HCT116 (cell line): ENCODE results near the gene C1QTNF12. TPM values are rescaled to one million over a fixed set of nuclear protein-coding genes. Genes with fewer than 3 reads are reported as not detected.

Experiments used
- ATAC-seq: fragments of 200-7000 bp; cut with Tn5 transposase; 2 replicates; pipeline ENCODE4 v1.9.1; 2020; ENCODE audit warnings: mild to moderate bottlenecking, moderate library complexity
- BruUV-seq: library from RNA; stranded (reverse); fragments of 400-500 nt; replicated peaks from 2 replicates; lab custom pipeline; 2021; lab: Mats Ljungman, UMichigan
- CTCF ChIA-PET: fragments of 300-600 bp; sonication (Branson Sonifier 250); formaldehyde crosslinking; loops from one replicate; lab custom pipeline; 2021; ENCODE audit warnings: antibody characterized with exemption; lab: Charles Lee
- POLR2A ChIA-PET: fragments of 300-600, 350-600 bp; sonication (Branson Sonifier 250); formaldehyde crosslinking; loops from one replicate; lab custom pipeline; 2021; ENCODE audit warnings: antibody characterized with exemption; lab: Charles Lee
- RAD21 ChIA-PET, 2 experiments: fragments of 300-600 bp; sonication (Branson Sonifier 250); formaldehyde crosslinking; loops; one replicate each; lab custom pipeline; 2023; ENCODE audit warnings: low total read pairs in 2 of 2; ENCODE audit not compliant: uncharacterized antibody in 2 of 2, unreplicated experiment in 2 of 2, low non-redundant PET in 1 of 2; lab: Charles Lee
- DNase-seq: peaks from one replicate; pipeline ENCODE4 v3.0.0-alpha.2; 2010; ENCODE audit warnings: low read depth, low spot score
- H2AFZ ChIP-seq: fragments of 200-600 bp; shearing (Covaris generic), sonication (generic); 2 replicates; pipeline ENCODE4 v1.6.1; 2017; ENCODE audit warnings: low read depth, mixed run types, mixed read lengths, antibody characterized with exemption, low read length; ENCODE audit not compliant: poor library complexity, severe bottlenecking
- H3K27ac ChIP-seq: 2 replicates; pipeline ENCODE4 v1.5.1; 2012; ENCODE audit warnings: low read depth, low read length
- H3K27me3 ChIP-seq: fragments of 200-600 bp; sonication (generic); 2 replicates; pipeline ENCODE4 v1.6.1; 2016; ENCODE audit warnings: mixed run types, low read length, mixed read lengths; ENCODE audit not compliant: insufficient read depth
- H3K36me3 ChIP-seq, 2 experiments: fragments of 200-500 bp in 1 of 2; fragments of 200-600 bp in 1 of 2; sonication (Bioruptor generic) in 1 of 2; sonication (generic) in 1 of 2; 2 replicates each; pipeline versions ENCODE4 v1.5.1 to v1.6.1; 2014 to 2016; ENCODE audit warnings: low read length in 2 of 2, inconsistent platforms in 1 of 2, mixed read lengths in 1 of 2, mixed run types in 1 of 2; ENCODE audit not compliant: insufficient read depth in 2 of 2, control insufficient read depth in 1 of 2
- H3K4me1 ChIP-seq, 2 experiments: fragments of 200-600 bp in 1 of 2; sonication (generic) in 1 of 2; 2 replicates each; pipeline versions ENCODE4 v1.5.1 to v1.6.1; 2012 to 2017; ENCODE audit warnings: low read length in 2 of 2, inconsistent platforms in 1 of 2, mild to moderate bottlenecking in 1 of 2, mixed read lengths in 1 of 2, mixed run types in 1 of 2, moderate library complexity in 1 of 2; ENCODE audit not compliant: insufficient read depth in 2 of 2, control insufficient read depth in 1 of 2
- H3K4me2 ChIP-seq: fragments of 200-600 bp; sonication (generic); 2 replicates; pipeline ENCODE4 v1.6.1; 2017; ENCODE audit warnings: mixed run types, low read length, mixed read lengths
- H3K4me3 ChIP-seq, 2 experiments: fragments of 200-600 bp in 1 of 2; sonication (generic) in 1 of 2; replicated peaks in 1 of 2; 2 replicates each; pipeline ENCODE4 v1.5.1; 2011 to 2016; ENCODE audit warnings: low read length in 2 of 2, control low read depth in 1 of 2, low read depth in 1 of 2, mild to moderate bottlenecking in 1 of 2, mixed read lengths in 1 of 2, mixed run types in 1 of 2
- H3K79me2 ChIP-seq: fragments of 200-600 bp; sonication (generic); 2 replicates; pipeline ENCODE4 v1.6.1; 2017; ENCODE audit warnings: mild to moderate bottlenecking, mixed run types, low read length, moderate library complexity, mixed read lengths; ENCODE audit not compliant: insufficient read depth
- H3K9ac ChIP-seq: fragments of 200-600 bp; sonication (generic); 2 replicates; pipeline ENCODE4 v1.6.1; 2016; ENCODE audit warnings: low read length, mixed read lengths
- H3K9me2 ChIP-seq: fragments of 200-600 bp; sonication (generic), shearing (Covaris generic); 2 replicates; pipeline ENCODE4 v1.6.1; 2017; ENCODE audit warnings: mixed run types, mild to moderate bottlenecking, moderate library complexity; ENCODE audit not compliant: insufficient read depth
- H3K9me3 ChIP-seq, 2 experiments: fragments of 200-500 bp in 1 of 2; fragments of 200-600 bp in 1 of 2; sonication (Bioruptor generic) in 1 of 2; sonication (generic) in 1 of 2; 2 replicates each; pipeline ENCODE4 v1.6.1; 2014 to 2017; ENCODE audit warnings: low read length in 2 of 2, mixed read lengths in 2 of 2, inconsistent platforms in 1 of 2, low read depth in 1 of 2, mild to moderate bottlenecking in 1 of 2, mixed run types in 1 of 2, moderate library complexity in 1 of 2; ENCODE audit not compliant: control insufficient read depth in 1 of 2, insufficient read depth in 1 of 2
- H4K20me1 ChIP-seq: fragments of 200-600 bp; sonication (generic), shearing (Covaris generic); 2 replicates; pipeline ENCODE4 v1.6.1; 2017; ENCODE audit warnings: mixed run types, mild to moderate bottlenecking, moderate library complexity; ENCODE audit not compliant: insufficient read depth
- CBX3 ChIP-seq: IDR thresholded peaks from 2 replicates; pipeline ENCODE4 v1.6.1; 2012; ENCODE audit warnings: low read depth
- EGR1 ChIP-seq: IDR thresholded peaks from 2 replicates; pipeline ENCODE4 v1.6.1; 2012; ENCODE audit warnings: low read depth
- ELF1 ChIP-seq: IDR thresholded peaks from 2 replicates; pipeline ENCODE4 v1.6.1; 2012; ENCODE audit warnings: low read depth, borderline replicate concordance
- EZH2 ChIP-seq: fragments of 200-600 bp; sonication (generic); IDR thresholded peaks from 2 replicates; pipeline ENCODE4 v1.6.1; 2017; ENCODE audit warnings: antibody characterized with exemption, mixed run types
- EZH2phosphoT487 ChIP-seq: fragments of 200-600 bp; IDR thresholded peaks from 2 replicates; pipeline ENCODE4 v1.6.1; 2018; ENCODE audit warnings: antibody characterized with exemption, borderline replicate concordance
- JUND ChIP-seq: IDR thresholded peaks from 2 replicates; pipeline ENCODE4 v1.6.1; 2012
- RAD21 ChIP-seq: IDR thresholded peaks from 2 replicates; pipeline ENCODE4 v1.6.1; 2012; ENCODE audit warnings: low read depth, mild to moderate bottlenecking
- SP1 ChIP-seq: IDR thresholded peaks from 2 replicates; pipeline ENCODE4 v1.6.1; 2012; ENCODE audit warnings: low read depth
- TCF7L2 ChIP-seq: IDR thresholded peaks from 2 replicates; pipeline ENCODE4 v1.7.0; 2011; ENCODE audit warnings: borderline replicate concordance, inconsistent platforms; ENCODE audit not compliant: insufficient read depth, insufficient read length; ENCODE audit errors: extremely low read depth
- ZBTB33 ChIP-seq: IDR thresholded peaks from 2 replicates; pipeline ENCODE4 v1.6.1; 2011; ENCODE audit warnings: mild to moderate bottlenecking, low read length, moderate library complexity; ENCODE audit not compliant: insufficient replicate concordance; ENCODE audit errors: extremely low read depth
- ZNF274 ChIP-seq: fragments of 200-500 bp; sonication (Bioruptor generic); IDR thresholded peaks from 2 replicates; pipeline ENCODE4 v1.6.1; 2014; ENCODE audit warnings: mild to moderate bottlenecking, low read depth, low read length, inconsistent platforms
- intact Hi-C: fragments of 100-400 bp; cut with micrococcal nuclease; formaldehyde crosslinking; loops from 2 replicates; pipeline ENCODE4 v1.10.0; 2022
- total RNA-seq: library from RNA; stranded (reverse); gene quantifications from one replicate; pipeline ENCODE4 v1.2.1, GENCODE V29; 2021; ENCODE audit not compliant: unreplicated experiment
- TF ChIP-seq, protein P1 (sequence below), 3 experiments: fragments of 200-600 bp in 1 of 3; sonication (generic) in 1 of 3; IDR thresholded peaks in 2 of 3; conservative IDR thresholded peaks in 1 of 3; 2 replicates each; pipeline ENCODE4 v1.5.1; 2012 to 2017; ENCODE audit warnings: low read depth in 2 of 3, low read length in 2 of 3, antibody characterized with exemption in 1 of 3, borderline replicate concordance in 1 of 3, control low read depth in 1 of 3, mild to moderate bottlenecking in 1 of 3, mixed read lengths in 1 of 3, mixed run types in 1 of 3, moderate library complexity in 1 of 3; ENCODE audit not compliant: insufficient read depth in 1 of 3

Gene C1QTNF12
- total RNA-seq, 1 experiment from 2014 or later, result 6.9 TPM

- Histone ChIP-seq H3K9me3 (no peaks in the 10 kb centered on the region), H3K27me3 (no peaks in the 10 kb centered on the region), H3K4me2 (no peak overlapping the region), H3K9me2 (no peaks in the 10 kb centered on the region), H3K9ac (no peak overlapping the region), H3K4me1 (no peaks in the 10 kb centered on the region), H3K27ac (no peak overlapping the region), H4K20me1 (no peaks in the 10 kb centered on the region), H2AFZ (no peak overlapping the region), H3K4me3 (no peak overlapping the region), H3K79me2 (peaks cover 16% of the 10 kb centered on the region; the same call in 1 of the 2 replicates), H3K36me3 (peaks cover 32 to 51% of the 10 kb centered on the region in 2 experiments; a peak in 3 of 4 replicates)
- ChIA-PET CTCF (no interaction called here), POLR2A (no interaction called here), RAD21 (no interaction called here)
- no TSS peak for BruUV-seq
- no peak for TF ChIP-seq RAD21
- ATAC-seq, result no peak
- intact Hi-C loops, result no loop called here
- DNase-seq, result no peak
Observed at GRCh38 chr1:1259540-1259939, 13.0 kb upstream of the C1QTNF12 start.

DNA sequence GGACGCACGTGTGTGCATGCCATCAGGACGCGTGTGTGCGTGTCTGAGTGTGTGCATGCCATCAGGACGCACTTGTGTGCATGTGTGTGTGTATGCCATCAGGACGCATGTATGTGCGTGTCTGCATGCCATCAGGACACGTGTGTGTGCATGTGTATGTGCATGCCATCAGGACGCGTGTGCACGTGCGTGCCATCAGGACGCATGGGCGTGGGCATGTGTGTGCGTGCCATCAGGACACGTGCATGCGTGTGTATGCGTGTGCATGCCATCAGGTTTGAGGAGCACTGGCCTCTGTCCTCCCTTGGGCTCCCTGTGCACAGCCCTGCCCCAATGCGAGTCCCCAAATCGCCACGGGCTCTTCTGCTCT lies 12.6 kb upstream of the C1QTNF12 start:
- Histone ChIP-seq H3K4me3 (no peak overlapping the region), H3K27me3 (no peaks in the 10 kb centered on the region), H3K9me3 (no peaks in the 10 kb centered on the region), H3K36me3 (peaks cover 30 to 52% of the 10 kb centered on the region in 2 experiments; a peak in 3 of 4 replicates), H3K4me1 (no peaks in the 10 kb centered on the region), H3K79me2 (peaks cover 16% of the 10 kb centered on the region; the same call in 1 of the 2 replicates), H3K27ac (no peak overlapping the region; the same call in 1 of the 2 replicates), H3K9me2 (no peaks in the 10 kb centered on the region), H3K4me2 (no peak overlapping the region), H4K20me1 (no peaks in the 10 kb centered on the region), H2AFZ (no peak overlapping the region), H3K9ac (no peak overlapping the region)
- ChIA-PET RAD21 (no interaction called here), POLR2A (no interaction called here), CTCF (no interaction called here)
- no peak for ATAC-seq
- BruUV-seq, result no TSS peak
- intact Hi-C loops, result no loop called here
- TF ChIP-seq EGR1 (no peak), ZNF274 (no peak), SP1 (no peak), RAD21 (no peak), JUND (no peak), EZH2phosphoT487 (no peak), EZH2 (no peak), ZBTB33 (no peak), CBX3 (no peak), TCF7L2 (no peak), ELF1 (no peak)
- TF ChIP-seq, protein P1, sequence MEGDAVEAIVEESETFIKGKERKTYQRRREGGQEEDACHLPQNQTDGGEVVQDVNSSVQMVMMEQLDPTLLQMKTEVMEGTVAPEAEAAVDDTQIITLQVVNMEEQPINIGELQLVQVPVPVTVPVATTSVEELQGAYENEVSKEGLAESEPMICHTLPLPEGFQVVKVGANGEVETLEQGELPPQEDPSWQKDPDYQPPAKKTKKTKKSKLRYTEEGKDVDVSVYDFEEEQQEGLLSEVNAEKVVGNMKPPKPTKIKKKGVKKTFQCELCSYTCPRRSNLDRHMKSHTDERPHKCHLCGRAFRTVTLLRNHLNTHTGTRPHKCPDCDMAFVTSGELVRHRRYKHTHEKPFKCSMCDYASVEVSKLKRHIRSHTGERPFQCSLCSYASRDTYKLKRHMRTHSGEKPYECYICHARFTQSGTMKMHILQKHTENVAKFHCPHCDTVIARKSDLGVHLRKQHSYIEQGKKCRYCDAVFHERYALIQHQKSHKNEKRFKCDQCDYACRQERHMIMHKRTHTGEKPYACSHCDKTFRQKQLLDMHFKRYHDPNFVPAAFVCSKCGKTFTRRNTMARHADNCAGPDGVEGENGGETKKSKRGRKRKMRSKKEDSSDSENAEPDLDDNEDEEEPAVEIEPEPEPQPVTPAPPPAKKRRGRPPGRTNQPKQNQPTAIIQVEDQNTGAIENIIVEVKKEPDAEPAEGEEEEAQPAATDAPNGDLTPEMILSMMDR (IDR thresholded peaks at IDR 0.05 in 2 of 3, conservative IDR thresholded peaks at IDR 0.05 in 1 of 3; ENCODE audit: borderline replicate concordance in 1 of 3, insufficient read depth in 1 of 3, low read depth in 2 of 3, low read length in 2 of 3), result no peak
- DNase-seq, result no peak
